Measurements from ENCODE around the gene ASTL.

- TF ChIP-seq EZH2 (IDR thresholded peaks at IDR 0.05; ENCODE audit: insufficient read depth, low read length) (no peak), CTCF (IDR thresholded peaks at IDR 0.05; ENCODE audit: insufficient read depth, low read depth, low read length) (no peak)
These were observed 16.9 kb downstream of the ASTL start for GRCh38 chr2:96121414-96121813.

Measured in astrocyte (in vitro differentiated cells and primary cell).